Stimulated activated CD8-positive, alpha-beta memory T cell treated with anti-CD3 and anti-CD28 coated beads, Interleukin-7, amount 100 ng/mL, for 1 hour (primary cell): ENCODE data around the gene MREG.
"Not testable (repeated sequence)": the region's sequence is repeated elsewhere in the genome, so short reads cannot be mapped to it uniquely, and the experiment has no call there.

Source experiments
- DNase-seq, 2 donors: peaks; one replicate each; pipeline ENCODE4 v3.0.0-alpha.2; 2020; ENCODE audit warnings: low read depth in 2 of 2

Gene MREG

GRCh38 chr2:216021768-216022565 is 8.6 kb upstream of the MREG start:
- DNase-seq = no peak

GRCh38 chr2:216018709-216019108 is 5.4 kb upstream of the MREG start:
- no peak for DNase-seq

DNA sequence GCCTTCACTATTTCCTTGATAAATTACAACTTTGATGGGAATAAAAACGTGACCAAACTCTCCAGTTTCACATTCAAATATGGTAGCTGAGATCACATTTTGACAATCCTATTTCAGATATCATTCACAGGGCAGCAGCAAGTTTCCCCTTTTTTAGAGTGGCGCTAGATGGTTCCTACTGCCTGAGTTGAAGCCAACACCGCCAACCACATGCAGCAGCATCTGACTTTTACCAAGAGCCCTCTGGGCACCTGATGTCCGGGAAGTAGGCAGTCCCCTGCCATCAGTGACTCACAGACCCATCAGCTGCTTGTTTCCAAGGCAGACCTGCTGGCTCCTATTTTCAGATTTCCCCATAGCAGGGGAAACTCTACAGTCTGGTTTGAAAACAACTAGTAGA is 4.0 kb upstream of the MREG start:
- no peak for DNase-seq

- no peak for DNase-seq
Observed at GRCh38 chr2:216016581-216016980, 3.2 kb upstream of the MREG start.

DNA sequence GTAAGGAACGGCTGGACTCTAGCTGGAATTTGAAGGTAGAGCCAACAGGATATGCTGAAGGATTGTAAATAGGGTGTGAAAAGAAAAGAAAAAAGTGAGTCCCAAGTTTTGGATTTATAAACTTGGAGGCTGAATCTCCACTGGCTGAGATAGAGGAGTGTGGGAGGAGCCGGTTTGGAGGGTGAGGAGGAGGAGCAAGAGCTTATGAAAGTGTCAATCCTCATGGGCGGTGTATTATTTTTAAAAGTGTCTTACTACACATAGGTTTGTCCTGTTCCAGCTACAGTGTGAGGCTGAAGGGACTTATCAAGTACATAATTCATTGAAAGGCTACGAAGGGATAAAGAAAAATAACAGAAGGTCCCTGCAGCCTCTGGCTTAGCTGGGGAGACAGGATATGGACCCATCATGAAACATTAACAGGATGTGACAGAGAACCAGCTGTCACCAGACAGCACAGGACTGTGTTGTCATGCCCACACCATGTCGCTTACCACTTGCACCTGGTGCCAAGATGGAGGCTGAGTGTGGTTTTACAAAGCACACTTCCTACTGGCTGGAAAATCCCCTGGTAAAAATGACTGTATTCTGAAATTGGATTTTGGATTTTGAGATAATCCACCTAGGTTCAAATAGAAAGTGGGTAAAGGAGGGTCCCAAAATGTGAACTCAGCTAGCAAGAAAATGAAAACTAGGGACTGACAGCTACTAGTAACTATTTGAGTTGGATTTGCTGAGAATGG is 2.5 kb upstream of the MREG start:
- no peak for DNase-seq

DNA sequence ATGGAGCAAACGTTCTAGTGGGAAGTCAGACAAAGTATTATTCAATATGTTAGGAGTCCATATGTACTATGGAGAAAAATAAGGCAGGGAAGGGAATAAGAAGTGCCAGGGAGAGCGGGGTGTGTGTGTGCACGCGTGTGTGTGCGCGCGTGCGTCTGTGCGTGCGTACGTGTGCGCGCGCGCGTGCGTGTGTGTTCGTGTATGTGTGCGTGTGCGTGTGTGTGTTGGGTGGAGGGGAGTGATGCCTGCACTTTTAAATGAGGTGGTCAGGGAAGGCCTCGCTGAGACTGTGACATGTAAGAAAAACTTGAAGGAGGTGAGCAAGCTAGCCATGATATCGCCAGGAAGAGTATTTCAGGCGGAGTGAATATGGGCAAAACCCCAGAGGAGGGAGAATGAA is 1.6 kb upstream of the MREG start:
- no peak for DNase-seq

DNA sequence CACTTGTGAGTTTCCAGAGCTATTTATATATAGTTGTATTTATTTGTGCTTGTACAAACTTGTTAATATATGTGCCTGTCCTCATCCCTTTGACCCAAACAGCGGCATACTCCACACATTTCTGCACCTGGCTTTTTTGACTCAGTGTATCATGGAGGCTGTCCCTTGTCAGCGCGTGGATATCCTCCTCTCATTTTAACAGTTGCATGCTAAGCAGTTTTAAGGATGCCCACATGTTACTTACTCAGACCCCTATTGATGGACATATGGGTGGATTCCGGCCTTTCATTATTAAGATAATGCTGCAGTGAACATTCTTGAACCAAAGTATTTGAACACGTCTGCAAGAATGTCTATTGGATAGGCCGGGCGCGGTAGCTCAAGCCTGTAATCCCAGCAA is 655 bp upstream of the MREG start:
- no peak for DNase-seq

- no peak for DNase-seq
Observed at GRCh38 chr2:216012830-216013079, 596 bp downstream of the MREG start.

- DNase-seq = no peak
Observed at GRCh38 chr2:216012133-216012829, 1.1 kb downstream of the MREG start.

- not testable (repeated sequence) for DNase-seq
Observed at GRCh38 chr2:216009215-216009614, 4.1 kb downstream of the MREG start.

DNA sequence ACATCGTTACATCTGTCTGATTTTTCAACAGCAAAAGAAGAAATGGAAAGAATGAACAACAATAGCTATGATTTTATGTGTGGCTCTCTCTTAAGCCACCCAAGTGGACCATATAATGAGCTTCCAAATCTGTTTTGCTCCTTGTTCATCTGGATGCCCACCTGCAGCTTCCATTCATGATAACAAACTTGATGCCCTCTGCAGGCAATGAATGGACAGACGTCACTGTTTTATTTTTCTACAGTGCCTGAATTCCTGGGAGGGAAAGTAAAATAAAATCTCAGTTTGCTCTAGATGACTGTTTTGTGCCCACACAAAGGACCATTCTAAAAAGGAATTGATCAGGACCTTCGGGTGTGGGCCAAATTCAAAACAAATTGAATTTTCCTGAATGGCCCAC is 5.0 kb downstream of the MREG start:
- DNase-seq = no peak

GRCh38 chr2:216006164-216006663 is 7.1 kb downstream of the MREG start:
- DNase-seq = no peak

GRCh38 chr2:216004697-216005283 is 8.6 kb downstream of the MREG start:
- DNase-seq = no peak

DNA sequence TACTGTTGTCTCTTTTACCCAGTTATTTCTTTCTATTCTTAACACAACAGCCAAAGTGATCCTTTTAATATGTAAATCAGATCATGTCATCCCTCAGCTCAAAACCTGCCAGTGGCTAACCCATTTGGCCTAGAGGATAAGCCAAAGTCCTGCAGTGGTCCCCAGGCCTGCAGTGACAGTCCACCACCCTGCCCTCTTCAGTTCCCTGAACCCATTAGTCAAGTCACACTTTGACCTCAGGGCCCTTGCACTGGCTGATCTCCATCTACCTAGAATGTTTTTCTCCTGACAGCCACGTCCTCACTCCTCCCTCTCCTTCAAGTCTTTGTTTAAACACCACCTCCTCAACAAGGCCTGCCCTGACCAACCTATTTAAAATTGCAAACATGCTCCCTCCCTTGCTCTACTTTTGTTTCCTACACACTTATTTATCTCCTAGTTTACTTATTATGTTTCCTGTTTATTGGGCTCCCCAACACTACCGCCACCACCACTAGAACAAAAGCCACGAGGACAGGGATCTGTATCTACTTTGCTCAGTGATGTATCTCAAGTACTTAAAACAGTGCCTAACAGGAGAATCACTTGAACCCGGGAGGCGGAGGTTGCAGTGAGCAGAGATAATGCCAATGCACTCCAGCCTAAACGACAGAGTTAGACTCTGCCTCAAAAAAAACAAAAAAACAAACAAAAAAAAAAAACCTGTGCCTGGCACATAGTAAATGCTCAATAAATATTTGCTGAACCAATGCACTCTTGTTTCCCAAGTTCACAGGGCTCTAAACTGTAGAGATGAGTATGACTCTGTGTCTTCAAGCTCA is 9.3 kb downstream of the MREG start:
- DNase-seq = no peak

DNA sequence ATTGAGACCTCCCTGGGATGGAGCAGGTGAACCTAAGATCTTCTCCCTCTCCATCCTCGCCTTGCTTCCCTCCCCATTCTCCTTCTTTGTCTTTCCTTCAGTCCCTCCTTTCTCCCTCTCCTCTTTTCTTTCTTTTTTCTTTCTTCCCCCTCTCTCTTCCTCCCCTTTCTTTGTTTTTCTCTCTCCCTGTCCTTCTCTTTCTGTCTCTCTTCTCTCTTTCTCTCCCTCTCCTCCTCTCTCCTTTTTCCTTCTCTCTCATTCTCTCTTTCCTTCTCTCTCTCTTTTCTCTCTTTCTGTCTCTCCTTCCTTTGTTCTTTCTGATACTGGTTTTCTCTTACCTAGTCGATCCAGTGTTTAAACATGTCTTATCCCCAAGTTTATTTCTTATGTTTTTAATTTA is 10.7 kb downstream of the MREG start:
- DNase-seq = no peak

- DNase-seq = no peak
Observed at GRCh38 chr2:216002101-216002678, 11.2 kb downstream of the MREG start.

GRCh38 chr2:216001216-216002100 is 11.9 kb downstream of the MREG start:
- no peak for DNase-seq

DNA sequence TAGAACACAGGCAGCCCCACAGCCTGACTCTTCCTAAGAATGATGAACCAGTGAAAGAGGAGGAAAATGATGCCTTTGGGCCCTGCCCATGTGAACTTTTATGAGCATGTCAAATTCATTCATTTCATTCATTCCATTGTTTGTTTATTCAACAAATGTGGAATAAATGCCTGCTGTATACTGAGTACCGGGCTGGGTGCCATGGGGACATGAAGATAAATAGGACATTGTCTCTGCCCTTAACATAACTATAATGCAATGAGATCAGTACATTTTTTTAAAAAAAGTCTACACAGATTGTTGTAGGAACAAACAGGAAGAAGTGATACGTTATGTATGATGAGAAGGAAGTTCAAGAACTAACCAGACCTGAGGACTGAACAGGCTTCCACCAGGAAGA is 14.7 kb downstream of the MREG start:
- DNase-seq = no peak

DNA sequence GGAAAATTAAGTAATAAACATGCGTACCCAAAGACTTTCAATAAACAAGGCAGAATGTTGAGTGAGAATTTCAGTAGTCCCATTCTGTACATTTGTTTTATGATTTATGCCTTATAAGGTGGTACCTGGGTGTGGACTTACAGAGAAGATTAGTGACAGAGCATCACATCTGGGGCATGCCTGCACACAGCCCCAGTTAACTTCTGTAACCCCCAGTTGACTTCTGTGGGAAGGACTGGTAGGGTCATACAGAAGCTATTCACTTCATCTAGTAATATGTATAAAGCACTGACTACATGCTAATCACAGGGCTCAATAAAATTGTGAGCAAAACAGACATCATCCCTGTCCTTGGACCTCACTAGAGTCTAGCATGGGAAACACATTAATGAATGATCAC is 16.1 kb downstream of the MREG start:
- DNase-seq = no peak

DNA sequence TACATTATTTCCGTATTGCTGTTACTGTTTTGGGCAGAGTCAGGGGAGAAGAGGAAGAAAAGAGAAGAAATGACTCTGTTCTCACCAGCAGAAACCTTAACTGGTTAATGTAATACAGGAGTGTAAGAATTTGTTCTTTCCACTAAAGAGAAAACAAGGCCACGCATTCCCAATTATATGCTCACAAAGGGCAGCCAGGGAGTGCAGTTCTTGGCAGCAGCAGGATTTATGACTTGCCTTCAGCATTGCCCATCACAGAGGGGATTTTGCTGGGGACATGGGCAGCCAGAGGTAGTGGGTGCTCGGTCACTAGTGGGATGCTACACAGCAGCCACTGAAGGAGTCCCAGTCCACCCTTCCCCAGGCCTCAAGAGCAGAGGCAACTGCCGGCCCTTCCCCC is 18.4 kb downstream of the MREG start:
- no peak for DNase-seq
